Transverse colon (tissue), 4 donors: ENCODE measurements around the gene AGBL4. TPM values are rescaled to one million over a fixed set of nuclear protein-coding genes. Genes with fewer than 3 reads are reported as not detected.

Experiments used
- DNase-seq: peaks from one replicate; pipeline ENCODE4 v3.0.0-alpha.2; 2019
- H3K27ac ChIP-seq, 4 donors: fragments of 200-600 bp; sonication (generic); 2 replicates each; pipeline ENCODE4 v1.5.1; 2016 to 2018; ENCODE audit warnings: inconsistent platforms in 4 of 4
- H3K27me3 ChIP-seq: fragments of 200-600 bp; sonication (generic); 2 replicates; pipeline ENCODE4 v1.5.1; 2017; ENCODE audit warnings: inconsistent platforms
- H3K36me3 ChIP-seq, 4 donors: fragments of 200-600 bp; sonication (generic); 2 replicates each; pipeline ENCODE4 v1.5.1; 2017 to 2019; ENCODE audit warnings: inconsistent platforms in 4 of 4
- H3K4me1 ChIP-seq, 4 donors: fragments of 200-600 bp; sonication (generic); 2 replicates each; pipeline ENCODE4 v1.5.1; 2017 to 2020; ENCODE audit warnings: inconsistent platforms in 4 of 4
- H3K4me3 ChIP-seq, 4 donors: fragments of 200-600 bp; sonication (generic); 1 replicate in 1 of 4; 2 replicates in 3 of 4; pipeline versions ENCODE4 v1.5.1 to v1.6.1; 2017 to 2019; ENCODE audit warnings: inconsistent platforms in 4 of 4
- H3K9me3 ChIP-seq, 2 donors: fragments of 200-600 bp; sonication (generic); 2 replicates each; pipeline ENCODE4 v1.5.1; 2017 to 2019; ENCODE audit warnings: inconsistent platforms in 2 of 2
- CTCF ChIP-seq, 5 experiments: fragments of 200-600 bp in 3 of 5; fragments of 450-650 bp in 2 of 5; sonication (generic) in 3 of 5; IDR thresholded peaks; 1 replicate in 2 of 5; 2 replicates in 3 of 5; pipeline ENCODE4 v1.5.1; 2016 to 2017; ENCODE audit warnings: antibody characterized with exemption in 5 of 5, inconsistent platforms in 3 of 5, mild to moderate bottlenecking in 2 of 5, moderate library complexity in 1 of 5
- EP300 ChIP-seq: sonication (generic); formaldehyde crosslinking; IDR thresholded peaks from one replicate; pipeline ENCODE4 v1.6.1; 2017; ENCODE audit warnings: antibody characterized with exemption, low read depth
- POLR2A ChIP-seq: fragments of 450-650 bp; IDR thresholded peaks from one replicate; pipeline ENCODE4 v1.6.1; 2016; ENCODE audit warnings: antibody characterized with exemption, mild to moderate bottlenecking, moderate library complexity
- POLR2AphosphoS5 ChIP-seq, 3 donors: sonication (generic); formaldehyde crosslinking; IDR thresholded peaks; one replicate each; pipeline ENCODE4 v1.6.1; 2016; ENCODE audit warnings: antibody characterized with exemption in 3 of 3
- WGBS, 2 donors: methylation state at CpG; one replicate each; pipeline ENCODE4 v1.1.5; 2018; ENCODE audit warnings: low coverage in 1 of 2; 5-methylcytosine and 5-hydroxymethylcytosine counted together
- in situ Hi-C, 4 donors: fragments of 200-750 bp; cut with MboI; loops; one replicate each; pipeline versions ENCODE4 v1.15.0 to v1.15.1; 2017; ENCODE audit warnings: low sequenced_read_pairs in 3 of 4, low pct_ligation_motif_present in 1 of 4, low pct_unique_long_range_greater_than_20kb in 1 of 4
- intact Hi-C: fragments of 100-400 bp; cut with DNase I; formaldehyde crosslinking; loops from one replicate; pipeline ENCODE4 v1.15.1; 2023; ENCODE audit warnings: low total_unique reads
- total RNA-seq, 4 donors: library from RNA; depleted of rRNA; stranded (reverse); fragments of >200 nt; gene quantifications; one replicate each; pipeline ENCODE4 v1.1.0, GENCODE V29; 2016

The AGBL4 gene
- total RNA-seq, 4 donors from 2014 or later = 0.82 TPM; not detected in 3

- 56 to 61% methylated on average over 2 to 3 of the region's 3 CpGs for WGBS, 2 donors
- Histone ChIP-seq H3K4me1 (no peaks in the 10 kb centered on the region), H3K36me3 (no peaks in the 10 kb centered on the region), H3K27me3 (no peaks in the 10 kb centered on the region), H3K9me3 (no peaks in the 10 kb centered on the region), H3K4me3 (no peak overlapping the region), H3K27ac (no peak overlapping the region)
- in situ Hi-C loops = no loop called here
- no peak for TF ChIP-seq POLR2AphosphoS5 (IDR thresholded peaks at IDR 0.05)
- TF ChIP-seq CTCF (IDR thresholded peaks at IDR 0.05) = no peak
- DNase-seq = no peak
- intact Hi-C loops = no loop called here
These were observed 1084.7 kb downstream of the AGBL4 start for GRCh38 chr1:48939042-48939441.

- DNase-seq = no peak
- Histone ChIP-seq H3K9me3 (no peaks in the 10 kb centered on the region), H3K4me3 (no peak overlapping the region), H3K27ac (no peak overlapping the region), H3K36me3 (no peaks in the 10 kb centered on the region), H3K4me1 (no peaks in the 10 kb centered on the region), H3K27me3 (no peaks in the 10 kb centered on the region)
- intact Hi-C loops = no loop called here
- WGBS, 2 donors = 59 to 100% methylated on average over 1 of the region's 1 CpG
- no peak for TF ChIP-seq EP300
- TF ChIP-seq CTCF (IDR thresholded peaks at IDR 0.05) = no peak
- no peak for TF ChIP-seq POLR2AphosphoS5 (IDR thresholded peaks at IDR 0.05)
- TF ChIP-seq POLR2A = no peak
- in situ Hi-C loops = no loop called here
These were observed 1086.0 kb downstream of the AGBL4 start for GRCh38 chr1:48937732-48938131.

- H3K4me1 ChIP-seq = peaks cover 0 to 3% (median 0%) of the 10 kb centered on the region in 4 donors
- no peaks in the 10 kb centered on the region for H3K27me3 ChIP-seq
- TF ChIP-seq POLR2A = no peak
- TF ChIP-seq EP300 = no peak
- TF ChIP-seq POLR2AphosphoS5 (IDR thresholded peaks at IDR 0.05) = no peak
- no peak for TF ChIP-seq CTCF (IDR thresholded peaks at IDR 0.05)
- no peaks in the 10 kb centered on the region for H3K9me3 ChIP-seq
- DNase-seq = no peak
- no peak overlapping the region for H3K27ac ChIP-seq
- H3K4me3 ChIP-seq = no peak overlapping the region
- in situ Hi-C loops = no loop called here
- 48 to 65% methylated on average over 2 of the region's 2 CpGs for WGBS, 2 donors
- intact Hi-C loops = no loop called here
- H3K36me3 ChIP-seq = no peaks in the 10 kb centered on the region
These were observed 1087.3 kb downstream of the AGBL4 start for GRCh38 chr1:48936436-48936835.

GRCh38 chr1:48932366-48932765 is 1091.4 kb downstream of the AGBL4 start:
- H3K9me3 ChIP-seq = no peaks in the 10 kb centered on the region
- in situ Hi-C loops (no loop called here), intact Hi-C loops (no loop called here)
- H3K4me3 ChIP-seq = no peak overlapping the region
- no peak for TF ChIP-seq POLR2A
- TF ChIP-seq CTCF (IDR thresholded peaks at IDR 0.05) = no peak
- DNase-seq = no peak
- H3K27ac ChIP-seq = no peak overlapping the region
- no peaks in the 10 kb centered on the region for H3K27me3 ChIP-seq
- WGBS, 2 donors = 22 to 48% methylated on average over 1 of the region's 1 CpG
- no peaks in the 10 kb centered on the region for H3K36me3 ChIP-seq
- H3K4me1 ChIP-seq = peaks cover 0 to 3% (median 0%) of the 10 kb centered on the region in 4 donors
